22Rv1 (cell line): ENCODE data around the gene OR5M8.

Experiments
- ZFX ChIP-seq: fragments of 450-650 bp; IDR thresholded peaks from 2 replicates; pipeline ENCODE4 v1.6.1; 2017; ENCODE audit warnings: antibody characterized with exemption, borderline replicate concordance
- TF ChIP-seq, protein P1 (sequence below): fragments of 450-650 bp; IDR thresholded peaks from 2 replicates; pipeline ENCODE4 v1.5.1; 2017; ENCODE audit warnings: mild to moderate bottlenecking

DNA sequence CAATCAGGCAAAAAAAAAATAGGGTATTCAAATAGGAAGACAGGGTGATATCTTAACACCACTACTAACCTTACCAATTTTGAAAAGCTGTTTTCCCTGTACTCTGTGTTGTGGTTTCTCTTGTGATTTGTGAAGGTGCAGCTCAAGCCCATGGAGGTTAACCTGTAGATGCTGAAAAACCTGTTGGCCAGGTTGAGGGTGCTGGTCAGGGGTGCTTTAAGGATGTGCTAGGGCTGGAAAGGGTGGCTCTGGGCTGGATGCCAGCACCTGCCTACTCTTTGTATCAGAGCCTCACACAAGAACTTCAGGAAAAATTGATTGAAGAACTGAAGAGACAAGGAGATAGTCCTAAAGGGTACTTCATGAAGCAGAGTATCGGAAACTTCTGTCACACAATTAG lies 18.3 kb upstream of the OR5M8 start:
- TF ChIP-seq, protein P1, sequence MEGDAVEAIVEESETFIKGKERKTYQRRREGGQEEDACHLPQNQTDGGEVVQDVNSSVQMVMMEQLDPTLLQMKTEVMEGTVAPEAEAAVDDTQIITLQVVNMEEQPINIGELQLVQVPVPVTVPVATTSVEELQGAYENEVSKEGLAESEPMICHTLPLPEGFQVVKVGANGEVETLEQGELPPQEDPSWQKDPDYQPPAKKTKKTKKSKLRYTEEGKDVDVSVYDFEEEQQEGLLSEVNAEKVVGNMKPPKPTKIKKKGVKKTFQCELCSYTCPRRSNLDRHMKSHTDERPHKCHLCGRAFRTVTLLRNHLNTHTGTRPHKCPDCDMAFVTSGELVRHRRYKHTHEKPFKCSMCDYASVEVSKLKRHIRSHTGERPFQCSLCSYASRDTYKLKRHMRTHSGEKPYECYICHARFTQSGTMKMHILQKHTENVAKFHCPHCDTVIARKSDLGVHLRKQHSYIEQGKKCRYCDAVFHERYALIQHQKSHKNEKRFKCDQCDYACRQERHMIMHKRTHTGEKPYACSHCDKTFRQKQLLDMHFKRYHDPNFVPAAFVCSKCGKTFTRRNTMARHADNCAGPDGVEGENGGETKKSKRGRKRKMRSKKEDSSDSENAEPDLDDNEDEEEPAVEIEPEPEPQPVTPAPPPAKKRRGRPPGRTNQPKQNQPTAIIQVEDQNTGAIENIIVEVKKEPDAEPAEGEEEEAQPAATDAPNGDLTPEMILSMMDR, result no peak
- no peak for TF ChIP-seq ZFX
